NCI-H345 (cell line): Measurements from ENCODE around the gene RBL1.
"Not testable (repeated sequence)": the region's sequence is repeated elsewhere in the genome, so short reads cannot be mapped to it uniquely, and the experiment has no call there.

Source experiments
- DNase-seq: peaks from one replicate; lab custom pipeline; 2025; lab: John Stamatoyannopoulos, UW

Gene RBL1

DNA sequence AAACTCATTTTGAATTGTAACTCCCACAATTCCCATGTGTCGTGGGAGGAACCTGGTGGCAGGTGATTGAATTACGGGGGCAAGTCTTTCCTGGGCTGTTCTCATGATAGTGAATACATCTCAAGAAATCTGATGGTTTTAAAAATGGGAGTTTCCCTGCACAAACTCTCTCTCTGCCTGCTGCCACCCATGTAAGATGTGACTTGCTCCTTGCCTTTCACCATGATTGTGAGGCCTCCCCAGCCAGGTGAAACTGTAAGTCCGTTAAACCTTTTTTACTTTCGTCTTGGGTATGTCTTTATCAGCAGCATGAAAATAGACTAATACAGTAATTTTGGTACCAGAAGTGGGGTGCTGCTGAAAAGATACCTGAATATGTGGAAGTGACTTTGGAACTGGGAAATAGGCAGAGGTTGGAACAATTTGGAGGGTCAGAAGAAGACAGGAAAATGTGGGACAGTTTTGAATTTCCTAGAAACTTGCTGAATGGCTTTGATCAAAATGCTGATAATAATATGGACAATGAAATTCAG lies 102.9 kb downstream of the RBL1 start:
- no peak for DNase-seq

- no peak for DNase-seq
Observed at GRCh38 chr20:36991703-36992102, 104.1 kb downstream of the RBL1 start.

- no peak for DNase-seq
Observed at GRCh38 chr20:36989797-36990196, 106.0 kb downstream of the RBL1 start.

GRCh38 chr20:36988494-36988966 lies 107.3 kb downstream of the RBL1 start:
- peak; percentile 3 for DNase-seq

GRCh38 chr20:36984257-36984638 lies 111.5 kb downstream of the RBL1 start:
- DNase-seq, result no peak

GRCh38 chr20:36975099-36975818 lies 120.5 kb downstream of the RBL1 start:
- no peak for DNase-seq

DNA sequence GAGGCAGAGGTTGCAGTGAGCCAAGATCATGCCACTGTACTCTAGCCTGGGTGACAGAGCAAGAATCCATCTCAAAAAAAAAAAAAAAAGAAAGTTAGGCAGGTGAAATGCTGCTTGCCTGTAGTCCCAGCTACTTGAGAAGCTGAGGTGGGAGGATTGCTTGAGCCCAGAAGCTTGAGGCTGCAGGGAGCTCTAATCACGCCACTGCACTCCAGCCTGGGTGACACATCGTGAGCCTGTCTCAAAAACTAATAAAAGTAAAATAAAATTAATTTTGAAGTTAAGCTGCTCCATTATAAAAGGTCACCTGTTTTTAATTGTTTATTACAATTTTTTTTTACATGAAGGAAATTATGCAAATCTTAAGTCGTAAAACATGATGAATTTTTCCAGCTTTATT lies 121.1 kb downstream of the RBL1 start:
- DNase-seq, result no peak

DNA sequence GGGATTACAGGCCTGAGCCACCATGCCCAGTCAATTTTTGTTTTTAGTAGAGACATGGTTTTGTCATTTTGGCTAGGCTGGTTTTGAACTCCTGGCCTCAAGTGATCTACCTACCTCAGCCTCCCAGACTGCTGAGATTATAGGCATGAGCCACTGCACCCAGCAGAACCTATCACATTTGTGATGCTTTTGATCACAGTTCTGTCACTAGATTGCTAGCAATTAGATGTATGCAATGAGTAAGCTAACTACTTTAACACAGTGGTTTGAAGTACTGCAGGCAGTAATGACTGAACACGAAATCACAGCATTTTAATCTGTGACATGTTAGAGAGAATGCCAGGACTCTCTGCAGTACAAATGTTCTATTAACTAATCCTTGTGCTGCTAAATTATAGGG lies 124.7 kb downstream of the RBL1 start:
- DNase-seq, result no peak

DNA sequence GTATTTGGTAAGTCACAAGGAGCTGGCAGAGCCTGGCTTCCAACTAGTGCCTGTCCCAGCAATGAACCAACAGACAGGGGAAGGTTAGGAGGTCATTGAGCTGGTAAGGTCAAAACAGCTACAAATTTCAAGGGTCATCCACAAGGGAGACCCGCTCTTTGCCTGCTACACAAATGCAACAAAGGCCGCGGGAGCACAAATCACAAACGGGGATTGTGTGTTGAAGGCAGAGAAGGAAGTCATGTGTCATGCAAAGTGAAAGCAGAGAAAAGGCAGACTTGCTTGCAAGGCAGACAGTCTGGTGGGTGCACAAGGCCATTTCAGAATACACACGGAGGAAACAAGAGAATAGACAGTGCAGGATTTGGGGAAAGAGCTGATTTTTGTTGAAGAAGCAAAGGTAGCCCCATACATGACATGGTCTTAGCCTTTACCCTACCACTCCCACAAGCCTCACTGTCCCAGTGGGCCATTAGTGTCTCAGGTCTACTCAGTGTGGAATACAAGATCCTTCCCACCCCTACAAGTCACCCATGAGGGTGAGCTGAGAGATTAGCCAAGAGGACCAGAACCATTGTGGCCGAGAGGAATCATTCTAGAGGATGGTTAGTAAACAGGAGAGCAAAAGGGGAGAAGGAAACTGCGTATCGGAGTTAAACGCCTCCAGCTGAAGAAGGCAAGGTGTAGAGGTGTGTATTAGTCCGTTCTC lies 126.2 kb downstream of the RBL1 start:
- DNase-seq, result no peak

- no peak for DNase-seq
Observed at GRCh38 chr20:36969051-36969450, 126.7 kb downstream of the RBL1 start.

DNA sequence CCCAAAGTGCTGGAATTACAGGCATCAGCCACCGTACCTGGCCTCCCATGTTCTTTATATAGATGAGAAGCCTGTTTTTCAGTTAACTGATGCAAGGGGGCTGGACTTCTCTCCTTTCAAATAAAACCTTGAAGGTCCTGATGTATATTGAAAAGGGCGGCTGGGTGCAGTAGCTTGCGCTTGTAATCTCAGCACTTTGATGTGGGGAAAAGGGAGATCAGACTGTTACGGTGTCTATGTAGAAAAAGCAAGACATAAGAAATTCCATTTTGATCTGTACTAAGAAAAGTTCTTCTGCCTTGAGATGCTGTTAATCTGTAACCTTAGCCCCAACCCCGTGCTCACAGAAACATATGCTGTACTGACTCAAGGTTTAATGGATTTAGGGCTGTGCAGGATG lies 128.2 kb downstream of the RBL1 start:
- DNase-seq, result no peak

DNA sequence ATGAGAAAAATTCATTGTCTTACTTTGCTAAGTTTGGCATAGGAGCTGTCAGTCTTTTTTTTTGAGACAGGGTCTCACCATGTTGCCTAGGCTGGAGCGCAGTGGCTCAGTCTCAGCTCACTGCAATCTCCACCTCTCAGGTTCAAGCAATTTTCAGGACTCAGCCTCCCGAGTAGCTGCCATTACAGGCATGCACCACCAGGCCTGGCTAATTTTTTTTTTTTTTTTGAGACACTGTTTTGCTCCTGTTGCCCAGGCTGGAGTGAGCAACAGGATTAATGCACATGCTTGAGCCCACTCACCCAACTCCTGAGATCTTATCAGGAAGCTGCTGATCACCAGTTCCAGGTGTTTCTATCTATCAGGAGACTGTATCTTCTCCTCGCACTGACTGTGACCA lies 128.8 kb downstream of the RBL1 start:
- DNase-seq, result not testable (repeated sequence)

DNA sequence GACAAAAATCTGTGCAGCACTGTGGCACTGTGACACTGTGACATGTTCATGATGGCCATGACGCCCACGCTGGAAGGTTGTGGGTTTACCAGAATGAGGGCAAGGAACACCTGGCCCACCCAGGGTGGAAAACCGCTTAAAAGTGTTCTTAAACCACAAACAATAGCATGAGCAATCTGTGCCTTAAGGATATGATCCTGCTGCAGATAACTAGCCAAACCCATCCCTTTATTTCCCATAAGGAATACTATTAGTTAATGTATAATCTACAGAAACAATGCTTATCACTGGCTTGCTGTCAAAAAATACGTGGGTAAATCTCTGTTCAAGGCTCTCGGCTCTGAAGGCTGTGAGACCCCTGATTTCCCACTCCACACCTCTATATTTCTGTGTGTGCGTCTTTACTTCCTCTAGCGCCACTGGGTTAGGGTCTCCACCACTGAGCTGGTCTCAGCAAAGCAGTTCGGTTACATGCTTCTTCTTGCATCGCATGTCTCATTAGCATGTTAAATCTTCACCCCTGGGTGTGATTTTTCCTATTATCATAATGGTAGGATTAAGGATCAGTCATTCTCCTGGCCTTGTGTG lies 133.3 kb downstream of the RBL1 start:
- DNase-seq, result not testable (repeated sequence)

DNA sequence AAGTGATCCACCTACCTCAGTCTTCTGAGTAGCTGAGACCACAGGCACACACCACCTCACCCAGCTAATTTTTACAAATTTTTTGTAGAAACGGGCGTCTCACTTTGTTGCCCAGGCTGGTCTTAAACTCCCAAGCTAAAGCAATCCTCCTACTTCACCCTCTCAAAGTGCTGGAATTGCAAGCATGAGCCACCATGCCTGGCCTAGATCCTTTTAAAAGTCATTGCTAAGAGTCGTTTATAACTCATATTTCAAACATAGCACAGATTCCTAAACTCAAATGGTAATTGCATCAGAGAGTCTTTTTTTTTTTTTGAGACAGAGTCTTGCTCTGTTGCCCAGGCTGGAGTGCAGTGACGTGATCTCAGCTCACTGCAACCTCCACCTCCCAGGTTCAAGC lies 136.6 kb downstream of the RBL1 start:
- no peak for DNase-seq

GRCh38 chr20:36957875-36958667 lies 137.7 kb downstream of the RBL1 start:
- no peak for DNase-seq

- DNase-seq, result no peak
Observed at GRCh38 chr20:36956674-36957073, 139.1 kb downstream of the RBL1 start.

GRCh38 chr20:36956016-36956415 lies 139.8 kb downstream of the RBL1 start:
- no peak for DNase-seq

GRCh38 chr20:36951979-36952738 lies 143.6 kb downstream of the RBL1 start:
- no peak for DNase-seq

DNA sequence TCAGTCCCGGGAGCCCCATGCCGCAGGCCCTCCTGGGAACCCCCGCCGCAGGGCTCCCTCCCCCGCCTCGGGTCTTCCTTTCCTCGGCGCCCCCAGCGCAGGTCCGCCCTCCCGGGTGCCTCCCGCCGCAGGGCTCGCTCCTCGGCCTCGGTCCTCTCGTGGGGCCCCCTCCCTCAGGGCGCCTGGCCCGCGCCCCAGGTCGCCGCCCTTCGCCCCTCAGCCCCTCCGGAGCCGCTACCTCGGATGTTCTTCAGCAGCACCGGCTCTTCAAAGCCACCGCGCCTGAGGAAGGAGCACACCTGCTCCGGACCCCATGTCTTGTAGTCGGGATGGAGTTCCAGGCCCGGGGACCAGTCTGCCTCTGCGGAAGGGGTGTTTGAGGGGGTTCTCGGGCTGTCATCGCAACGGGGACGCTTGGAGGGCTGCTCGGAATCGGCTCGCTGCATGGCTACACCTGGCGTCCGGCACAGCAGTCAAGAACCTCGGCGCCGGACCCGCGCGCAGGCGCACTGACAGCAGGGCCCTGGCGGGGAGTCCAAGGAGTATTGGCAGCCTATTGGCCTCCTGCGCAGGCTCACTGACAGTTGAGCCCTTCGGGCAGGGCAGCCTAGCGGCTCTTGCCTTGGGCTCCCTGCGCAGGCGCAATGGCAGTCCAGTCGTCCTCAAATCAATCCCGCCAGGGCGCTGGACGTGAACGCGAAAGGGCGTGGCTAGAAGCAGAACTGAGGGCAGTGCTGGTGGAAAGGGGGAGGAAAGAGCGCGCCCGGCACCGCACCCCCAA lies 144.4 kb downstream of the RBL1 start, which contains the start of gene SAMHD1:
Gene SAMHD1 (minus strand): TSS at position 511 of the 781 bp plus-strand sequence. CDS start 65 bp downstream, at position 446.
- DNase-seq, result peak; percentile 98

DNA sequence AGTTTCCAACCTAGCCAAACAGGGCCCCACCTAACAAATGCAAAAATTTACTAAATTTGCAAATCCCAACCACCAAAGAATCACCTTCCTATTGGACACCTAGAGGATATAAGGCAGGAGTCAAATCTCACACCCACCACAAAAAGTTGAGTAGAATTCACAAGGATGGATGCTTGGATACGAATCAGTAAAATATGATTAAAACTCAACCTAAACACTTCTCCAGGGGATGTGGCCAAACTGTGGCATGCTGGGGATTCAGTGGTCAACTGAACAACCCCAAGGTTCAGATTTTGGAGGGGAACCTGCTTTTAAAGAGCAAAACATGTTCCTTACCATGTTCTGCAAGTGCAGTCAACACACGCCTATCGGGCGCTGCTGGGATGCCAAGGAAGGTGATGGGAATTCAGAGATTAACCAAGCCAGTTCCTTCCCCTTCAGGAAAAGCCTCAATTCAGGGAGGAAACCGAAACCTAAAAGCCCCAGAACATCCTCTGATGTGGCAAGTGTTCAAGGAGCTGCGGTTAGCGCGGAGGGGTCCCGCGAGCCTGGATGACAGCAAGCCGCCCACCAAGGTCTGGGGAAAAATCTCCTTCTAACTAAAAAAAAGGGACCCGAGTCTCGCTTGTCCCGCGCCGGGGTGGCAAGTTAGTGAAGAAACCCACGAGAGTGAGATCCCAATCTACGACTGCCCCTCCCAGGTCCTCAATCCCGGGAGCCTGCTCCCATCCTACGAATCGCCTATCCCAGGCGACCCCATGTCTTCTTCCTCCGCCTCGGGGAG lies 145.2 kb downstream of the RBL1 start:
- DNase-seq, result peak; percentile 37
